H1 (cell line): ENCODE measurements around the gene P2RX1. TPM values are rescaled to one million over a fixed set of nuclear protein-coding genes. Genes with fewer than 3 reads are reported as not detected.

ENCODE experiments used
- CTCF ChIA-PET: fragments of 300-600 bp; sonication (Branson Sonifier 250); formaldehyde crosslinking; loops from one replicate; lab custom pipeline; 2021; ENCODE audit not compliant: partially characterized antibody; lab: Charles Lee
- POLR2A ChIA-PET: fragments of 300-600 bp; sonication (Branson Sonifier 250); formaldehyde crosslinking; loops from one replicate; lab custom pipeline; 2021; ENCODE audit warnings: inconsistent platforms; ENCODE audit not compliant: partially characterized antibody; lab: Charles Lee
- DNase-seq, 2 experiments: peaks; one replicate each; pipeline versions ENCODE4 v3.0.0 to v3.0.0-alpha.2; 2010 to 2022; ENCODE audit warnings: low spot score in 2 of 2, low read depth in 1 of 2, mixed read lengths in 1 of 2
- FAIRE-seq: peaks from 2 replicates; lab custom pipeline; 2011; peaks lifted over from hg19 to GRCh38; lab: Jason Lieb, UNC
- H2AFZ ChIP-seq: 2 replicates; pipeline ENCODE4 v1.8.1; 2012; ENCODE audit warnings: low read length, inconsistent platforms
- H2AK5ac ChIP-seq: 2 replicates; pipeline ENCODE4 v1.6.1; 2013; ENCODE audit warnings: low read depth, low read length
- H2BK120ac ChIP-seq: replicated peaks from 2 replicates; pipeline ENCODE3; 2013; ENCODE audit warnings: low read depth, low read length, inconsistent platforms
- H2BK12ac ChIP-seq: 2 replicates; pipeline ENCODE4 v1.6.1; 2013; ENCODE audit warnings: low read depth, low read length
- H2BK15ac ChIP-seq: 2 replicates; pipeline ENCODE4 v1.6.1; 2013; ENCODE audit warnings: low read length
- H2BK20ac ChIP-seq: 2 replicates; pipeline ENCODE4 v1.6.1; 2013; ENCODE audit warnings: low read length
- H2BK5ac ChIP-seq: 2 replicates; pipeline ENCODE4 v1.6.1; 2013; ENCODE audit warnings: low read depth, low read length
- H3K14ac ChIP-seq: 2 replicates; pipeline ENCODE4 v1.6.1; 2013; ENCODE audit warnings: inconsistent platforms; ENCODE audit not compliant: insufficient read length
- H3K18ac ChIP-seq: 2 replicates; pipeline ENCODE4 v1.6.1; 2013; ENCODE audit warnings: low read length; ENCODE audit errors: extremely low read depth
- H3K23ac ChIP-seq: 2 replicates; pipeline ENCODE4 v1.6.1; 2013; ENCODE audit warnings: inconsistent platforms; ENCODE audit not compliant: insufficient read length
- H3K23me2 ChIP-seq: 2 replicates; pipeline ENCODE4 v1.6.1; 2013; ENCODE audit warnings: low read depth, low read length
- H3K27ac ChIP-seq: 2 replicates; pipeline ENCODE4 v1.6.1; 2011; ENCODE audit warnings: low read depth, low read length, inconsistent platforms
- H3K27me3 ChIP-seq, 4 experiments: replicated peaks in 1 of 4; 1 replicate in 1 of 4; 2 replicates in 3 of 4; pipeline versions ENCODE4 v1.6.1 to v1.8.1; 2011 to 2013; ENCODE audit warnings: low read length in 3 of 4, mild to moderate bottlenecking in 3 of 4, inconsistent platforms in 2 of 4, mixed read lengths in 2 of 4, moderate library complexity in 1 of 4; ENCODE audit not compliant: control insufficient read depth in 3 of 4, insufficient read depth in 3 of 4; ENCODE audit errors: extremely low read depth in 1 of 4
- H3K36me3 ChIP-seq, 4 experiments: 2 replicates each; pipeline versions ENCODE4 v1.6.1 to v1.8.1; 2011 to 2013; ENCODE audit warnings: mild to moderate bottlenecking in 4 of 4, low read length in 3 of 4, moderate library complexity in 2 of 4, control low read depth in 1 of 4, inconsistent platforms in 1 of 4; ENCODE audit not compliant: insufficient read depth in 4 of 4, control insufficient read depth in 2 of 4
- H3K4ac ChIP-seq: replicated peaks from 2 replicates; pipeline ENCODE3; 2013; ENCODE audit warnings: low read length, low read depth, mixed read lengths, inconsistent platforms; ENCODE audit not compliant: insufficient read length
- H3K4me1 ChIP-seq, 4 experiments: replicated peaks in 1 of 4; 1 replicate in 1 of 4; 2 replicates in 3 of 4; pipeline versions ENCODE4 v1.6.1 to v1.8.1; 2011 to 2013; ENCODE audit warnings: low read length in 3 of 4, inconsistent platforms in 2 of 4, mixed read lengths in 1 of 4; ENCODE audit not compliant: insufficient read depth in 4 of 4, control insufficient read depth in 3 of 4
- H3K4me2 ChIP-seq, 2 experiments: 2 replicates each; pipeline versions ENCODE4 v1.6.1 to v1.8.1; 2011 to 2013; ENCODE audit warnings: low read depth in 2 of 2, low read length in 2 of 2, control low read depth in 1 of 2, inconsistent platforms in 1 of 2, mild to moderate bottlenecking in 1 of 2; ENCODE audit not compliant: insufficient read depth in 1 of 2
- H3K4me3 ChIP-seq, 4 experiments: fragments of 200-600, 300-600 bp in 1 of 4; sonication (generic), shearing (Covaris generic), sonication (Bioruptor Twin) in 1 of 4; 2 replicates each; pipeline versions ENCODE4 v1.5.1 to v1.8.1; 2011 to 2016; ENCODE audit warnings: low read length in 4 of 4, low read depth in 3 of 4, control low read depth in 2 of 4, inconsistent platforms in 2 of 4, mild to moderate bottlenecking in 2 of 4, mixed read lengths in 1 of 4, moderate library complexity in 1 of 4; ENCODE audit not compliant: insufficient read depth in 2 of 4; ENCODE audit errors: extremely low read depth in 1 of 4
- H3K56ac ChIP-seq: replicated peaks from 2 replicates; pipeline ENCODE3; 2013; ENCODE audit warnings: low read depth, mild to moderate bottlenecking, mixed read lengths, low read length, inconsistent platforms; ENCODE audit not compliant: insufficient read length
- H3K79me1 ChIP-seq: 2 replicates; pipeline ENCODE4 v1.6.1; 2013; ENCODE audit warnings: low read depth, low read length, control low read depth
- H3K79me2 ChIP-seq, 2 experiments: 2 replicates each; pipeline versions ENCODE4 v1.6.1 to v1.8.1; 2012 to 2013; ENCODE audit warnings: low read length in 2 of 2, mild to moderate bottlenecking in 2 of 2, inconsistent platforms in 1 of 2; ENCODE audit not compliant: insufficient read depth in 2 of 2, control insufficient read depth in 1 of 2
- H3K9ac ChIP-seq, 4 experiments: replicated peaks in 1 of 4; 1 replicate in 1 of 4; 2 replicates in 3 of 4; pipeline versions ENCODE4 v1.6.1 to v1.8.1; 2011 to 2013; ENCODE audit warnings: low read depth in 3 of 4, low read length in 3 of 4, control low read depth in 2 of 4, mild to moderate bottlenecking in 2 of 4, moderate library complexity in 2 of 4, inconsistent platforms in 1 of 4; ENCODE audit errors: extremely low read depth in 1 of 4
- H3K9me3 ChIP-seq, 2 experiments: 2 replicates each; pipeline versions ENCODE4 v1.6.1 to v1.8.1; 2012 to 2013; ENCODE audit warnings: mild to moderate bottlenecking in 2 of 2, moderate library complexity in 2 of 2, control low read depth in 1 of 2, inconsistent platforms in 1 of 2, low read depth in 1 of 2, low read length in 1 of 2, mixed read lengths in 1 of 2; ENCODE audit not compliant: insufficient read depth in 2 of 2
- H4K20me1 ChIP-seq, 2 experiments: replicated peaks in 1 of 2; 2 replicates each; pipeline versions ENCODE3 to v1.8.1; 2011 to 2013; ENCODE audit warnings: inconsistent platforms in 2 of 2, low read length in 2 of 2, mild to moderate bottlenecking in 1 of 2; ENCODE audit not compliant: insufficient read depth in 2 of 2, control insufficient read depth in 1 of 2
- H4K5ac ChIP-seq: 2 replicates; pipeline ENCODE4 v1.6.1; 2013; ENCODE audit warnings: low read length, low read depth, mixed read lengths, inconsistent platforms; ENCODE audit not compliant: insufficient read length
- H4K8ac ChIP-seq: 2 replicates; pipeline ENCODE4 v1.8.0; 2013; ENCODE audit warnings: mild to moderate bottlenecking, moderate library complexity, low read length, inconsistent platforms; ENCODE audit not compliant: insufficient read depth; ENCODE audit errors: extremely low read depth
- H4K91ac ChIP-seq: replicated peaks from 2 replicates; pipeline ENCODE3; 2013; ENCODE audit warnings: low read length, mixed read lengths, inconsistent platforms; ENCODE audit not compliant: insufficient read length
- ASH2L ChIP-seq: fragments of 200-600, 300-600 bp; sonication (generic); IDR thresholded peaks from one replicate; pipeline ENCODE4 v1.7.1; 2017; ENCODE audit warnings: low read length
- WGBS, 2 experiments: shearing (Covaris generic) in 1 of 2; methylation state at CpG; one replicate each; pipeline versions ENCODE4 v1.1.6 to v1.1.7; 2013 to 2015; ENCODE audit warnings: low lambda C conversion rate in 2 of 2, mixed read lengths in 2 of 2, inconsistent platforms in 1 of 2, low coverage in 1 of 2, missing lambda C conversion rate in 1 of 2; ENCODE audit not compliant: insufficient replicate concordance in 2 of 2, insufficient coverage in 1 of 2, insufficient read length in 1 of 2; ENCODE audit errors: extremely low coverage in 1 of 2, missing lambda C conversion rate in 1 of 2; 5-methylcytosine and 5-hydroxymethylcytosine counted together
- polyA plus RNA-seq, 7 experiments: library from polyadenylated mRNA; depleted of rRNA in 3 of 7; stranded (reverse) in 5 of 7; unstranded in 2 of 7; fragments of >200 nt in 5 of 7; fragments of 200-250 nt in 2 of 7; gene quantifications; 1 replicate in 5 of 7; 2 replicates in 1 of 7; 4 replicates in 1 of 7; pipeline versions ENCODE4 v1.2.1 to v1.2.3, GENCODE V29; 2011 to 2013; ENCODE audit warnings: missing spikeins in 2 of 7, mixed read lengths in 2 of 7
- total RNA-seq: library from RNA; stranded (reverse); fragmentation: NEBNext Ultra II Directional; extraction: Animal tissue kit (Norgen Biotek cat#: 25700); gene quantifications from 2 replicates; pipeline ENCODE4 v1.2.1, GENCODE V29; 2021

The P2RX1 gene
- total and polyA plus RNA-seq, 2 of the 8 experiments (the other 6 are each of a cell fraction or from before 2014, with no cell fraction given) = 0.45 to 1.1 TPM

GRCh38 chr17:3946711-3947235 is 30.5 kb upstream of the P2RX1 start:
- no peak overlapping the region for H2BK15ac ChIP-seq
- no peak overlapping the region for H3K14ac ChIP-seq
- no peak overlapping the region for H3K4ac ChIP-seq
- H4K5ac ChIP-seq = no peak overlapping the region
- no peak overlapping the region for H3K4me2 ChIP-seq
- H3K4me1 ChIP-seq = peaks cover 0 to 8% (median 1%) of the 10 kb centered on the region in 4 experiments; a peak in 2 of 7 replicates
- TF ChIP-seq ASH2L = no peak
- H3K23me2 ChIP-seq = peaks cover 6% of the 10 kb centered on the region; the same call in 1 of the 2 replicates
- H3K9me3 ChIP-seq = no peaks in the 10 kb centered on the region
- no peak overlapping the region for H3K27ac ChIP-seq
- H4K20me1 ChIP-seq = no peaks in the 10 kb centered on the region
- H3K79me1 ChIP-seq = no peaks in the 10 kb centered on the region; the same call in 1 of the 2 replicates
- no peak overlapping the region for H2BK20ac ChIP-seq
- ChIA-PET POLR2A (interaction anchor here (0.9 kb wide), 1 partner anchor 10 kb away, joined by 5 read pairs; no protein-coding TSS in a partner anchor), CTCF (interaction anchor here (0.9 to 3.4 kb wide), 7 partner anchors 11 to 90 kb away, joined by 3 to 19 read pairs (median 4); no protein-coding TSS in a partner anchor)
- no peak overlapping the region for H4K8ac ChIP-seq
- H2AK5ac ChIP-seq = no peak overlapping the region
- no peak overlapping the region for H2BK12ac ChIP-seq
- no peak overlapping the region for H3K9ac ChIP-seq
- no peak for FAIRE-seq
- H3K4me3 ChIP-seq = no peak overlapping the region
- H3K56ac ChIP-seq = no peak overlapping the region
- H3K18ac ChIP-seq = no peak overlapping the region
- peaks cover 0 to 5% (median 3%) of the 10 kb centered on the region in 4 experiments; a peak in 3 of 7 replicates for H3K27me3 ChIP-seq
- H4K91ac ChIP-seq = no peak overlapping the region
- WGBS, 2 experiments = 96% methylated on average over 5 of the region's 5 CpGs; no CpG with 5 or more reads in 1 of the 2 experiments
- H3K36me3 ChIP-seq = no peaks in the 10 kb centered on the region
- no peak overlapping the region for H2BK120ac ChIP-seq
- no peak overlapping the region for H2BK5ac ChIP-seq
- no peaks in the 10 kb centered on the region for H3K79me2 ChIP-seq
- H3K23ac ChIP-seq = no peak overlapping the region
- no peak overlapping the region for H2AFZ ChIP-seq
- no peak for DNase-seq
